NCI-H2029 treated with DMSO at 0.1 percent for 48 hours (cell line): ENCODE results near the gene BCAT1.
"Not testable (repeated sequence)": the region's sequence is repeated elsewhere in the genome, so short reads cannot be mapped to it uniquely, and the experiment has no call there.

Experiments
- DNase-seq: peaks from one replicate; lab custom pipeline; 2025; lab: John Stamatoyannopoulos, UW

Gene BCAT1

DNA sequence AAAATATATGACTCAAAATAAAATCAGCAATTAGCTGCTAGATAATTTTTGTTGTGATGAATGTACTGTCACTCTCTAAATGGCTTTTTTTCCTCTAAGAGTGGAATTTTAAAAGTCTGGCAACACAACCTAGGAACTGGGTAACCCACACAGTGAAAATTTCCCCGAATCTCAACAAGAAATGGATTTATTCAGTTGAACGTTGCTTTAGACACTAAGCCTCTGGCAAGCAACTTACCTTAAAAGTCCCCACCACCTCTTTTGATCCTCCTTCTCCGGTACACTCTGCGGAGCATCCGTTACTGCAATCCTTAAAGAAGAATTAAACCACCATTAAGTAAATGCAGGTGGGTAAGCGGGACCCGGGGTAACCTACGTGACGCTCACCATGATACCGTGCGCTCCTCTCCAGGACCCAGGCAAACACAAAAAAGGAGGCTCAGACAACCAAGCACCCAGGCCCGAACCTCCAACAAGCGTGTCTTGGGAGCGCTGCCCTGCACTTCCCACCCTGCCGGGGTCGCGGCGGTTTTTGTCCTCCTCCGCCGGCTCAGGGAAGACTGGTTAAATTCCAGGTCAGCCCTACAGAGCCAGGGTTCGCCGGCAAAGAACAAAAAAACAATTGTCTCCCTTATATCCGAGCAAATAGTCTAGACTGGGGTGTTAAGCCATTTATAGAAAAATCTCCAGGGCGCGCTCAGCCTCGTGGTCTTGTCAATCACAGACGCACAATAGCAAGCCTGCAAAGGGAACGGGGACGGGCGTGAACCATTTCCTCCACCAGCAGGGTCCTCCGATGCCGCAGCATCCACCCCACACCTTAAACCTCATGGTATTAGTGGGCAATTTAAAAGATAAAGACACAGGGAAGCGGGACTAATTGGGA, 47.1 kb downstream of the BCAT1 start:
- DNase-seq: no peak

DNA sequence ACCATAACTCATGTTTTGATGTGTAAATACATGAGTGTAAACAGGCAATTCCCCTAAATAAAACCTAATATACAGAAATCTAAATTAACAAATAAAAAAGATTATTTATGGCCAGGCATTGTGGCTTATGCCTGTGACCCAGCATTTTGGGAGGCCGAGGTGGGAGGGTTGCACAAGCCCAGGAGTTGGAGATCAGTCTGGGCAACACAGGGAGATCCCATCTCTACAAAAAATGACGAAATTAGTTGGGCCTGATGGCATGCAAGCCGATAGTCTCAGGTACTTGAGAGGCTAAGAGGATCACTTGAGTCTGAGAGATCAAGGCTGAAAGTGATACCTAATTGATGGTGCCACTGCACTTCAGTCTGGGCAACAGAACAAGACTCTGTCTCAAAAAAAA, 48.7 kb downstream of the BCAT1 start:
- DNase-seq: no peak

DNA sequence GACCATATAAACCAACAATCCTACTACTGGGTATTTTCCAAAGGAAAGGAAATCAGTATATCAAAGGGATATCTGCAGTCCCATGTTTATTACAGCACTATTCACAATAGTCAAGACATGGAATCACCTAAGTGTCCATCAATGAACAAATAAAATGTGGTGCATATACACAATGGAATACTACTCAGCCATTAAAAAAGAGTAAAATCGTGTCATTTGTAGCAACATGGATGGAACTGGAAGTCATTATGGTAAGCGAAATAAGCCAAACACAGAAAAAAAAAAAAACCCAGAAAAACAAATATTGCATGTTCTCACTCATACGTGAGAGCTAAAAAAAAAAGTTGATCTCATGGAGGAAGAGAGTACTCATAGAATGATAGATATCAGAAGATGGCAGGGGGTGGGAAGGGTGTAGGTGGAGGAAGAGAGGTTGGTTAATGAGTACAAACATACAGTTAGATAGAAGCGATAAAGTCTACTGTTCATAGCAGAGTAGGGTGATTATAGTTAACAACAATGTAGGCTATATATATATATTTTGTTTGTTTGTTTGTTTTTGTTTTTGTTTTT, 49.3 kb downstream of the BCAT1 start:
- DNase-seq: no peak

DNA sequence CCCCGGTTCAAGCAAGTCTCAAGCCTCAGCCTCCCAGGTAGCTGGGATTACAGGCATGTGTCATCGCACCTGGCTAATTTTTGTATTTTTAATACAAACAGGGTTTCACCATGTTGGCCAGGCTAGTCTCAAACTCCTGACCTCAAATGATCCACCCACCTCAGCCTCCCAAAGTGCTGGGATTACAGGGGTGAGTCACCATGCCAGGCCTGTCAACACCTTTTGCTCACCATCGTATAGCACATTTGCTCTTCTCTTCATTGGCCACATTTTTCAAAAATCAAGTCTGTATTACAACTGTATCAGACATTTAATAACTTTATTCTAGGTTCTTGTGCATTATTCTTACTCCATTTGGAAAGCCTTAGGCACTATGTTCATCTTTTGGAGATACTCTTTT, 50.3 kb downstream of the BCAT1 start:
- no peak for DNase-seq

DNA sequence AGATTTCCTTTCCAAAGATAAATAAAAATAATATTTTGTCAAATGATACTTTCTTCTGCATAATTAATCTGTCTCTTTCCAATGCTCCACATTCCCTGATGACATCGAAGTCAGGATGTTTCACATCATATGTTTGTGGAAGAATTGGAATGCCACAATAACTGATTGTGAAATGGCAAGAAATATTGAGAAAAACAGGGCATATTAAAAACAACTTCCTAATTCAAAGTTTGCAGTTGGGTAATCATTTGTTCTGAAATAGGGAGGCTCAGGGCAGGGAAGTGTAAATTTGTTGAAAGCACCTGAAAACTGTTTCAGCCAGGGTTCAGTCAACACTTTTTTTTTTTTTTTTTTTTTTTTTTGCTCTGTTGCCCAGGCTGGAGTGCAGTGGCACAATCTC, 50.7 kb downstream of the BCAT1 start:
- no peak for DNase-seq

DNA sequence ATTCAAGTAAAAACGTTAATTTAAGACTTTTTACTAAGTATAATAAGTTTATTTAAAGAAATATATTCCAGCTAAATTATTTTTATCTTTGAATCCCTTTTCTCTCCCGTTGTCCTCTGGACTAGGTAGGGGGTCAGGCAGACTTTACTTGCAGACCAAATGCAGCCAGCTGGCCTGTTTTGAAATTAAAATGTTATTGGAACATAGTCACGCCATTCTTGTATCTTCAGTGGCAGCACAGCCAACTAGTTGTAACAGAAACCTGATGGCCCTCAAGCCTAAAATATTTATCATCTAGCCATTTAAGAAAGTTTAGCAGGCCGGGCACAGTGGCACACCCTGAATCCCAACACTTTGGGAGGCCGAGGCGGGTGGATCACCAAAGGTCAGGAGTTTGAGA, 52.7 kb downstream of the BCAT1 start:
- no peak for DNase-seq

DNA sequence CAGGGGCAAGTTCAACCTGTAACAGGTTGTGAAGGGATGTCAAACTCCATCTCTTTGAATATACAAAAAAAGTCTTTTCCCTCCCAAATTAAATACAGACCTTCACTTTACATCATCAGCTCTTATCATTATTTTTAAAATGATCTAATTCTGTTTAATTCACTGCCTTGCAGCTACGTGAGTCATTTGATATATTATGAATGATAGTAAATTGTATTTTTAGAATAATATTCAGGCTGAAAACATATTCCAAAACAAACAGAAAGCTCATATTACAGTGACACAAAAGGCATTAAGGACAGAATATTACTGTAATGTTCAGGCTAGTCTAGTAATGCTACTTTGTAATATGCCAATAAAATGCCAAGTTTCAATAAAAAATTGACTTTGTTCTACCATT, 53.3 kb downstream of the BCAT1 start:
- no peak for DNase-seq

DNA sequence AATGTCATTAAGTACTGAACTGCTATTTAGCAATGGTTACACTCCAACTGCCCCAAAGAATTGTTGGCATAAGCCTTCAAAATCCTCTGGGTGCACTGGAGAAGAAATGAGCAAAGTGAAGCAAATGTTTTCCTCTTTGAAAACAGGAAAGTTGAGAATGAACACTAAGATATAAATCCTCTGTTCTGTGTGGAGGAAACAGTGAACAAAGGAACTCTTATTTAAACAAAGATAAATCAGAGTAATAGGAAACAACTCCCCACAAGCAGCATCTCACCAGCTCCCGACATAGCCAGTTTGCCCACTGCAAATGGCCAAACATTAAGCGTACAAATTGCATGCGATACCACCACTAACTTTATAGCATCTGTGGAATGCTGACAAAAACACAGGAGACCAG, 54.0 kb downstream of the BCAT1 start:
- no peak for DNase-seq

DNA sequence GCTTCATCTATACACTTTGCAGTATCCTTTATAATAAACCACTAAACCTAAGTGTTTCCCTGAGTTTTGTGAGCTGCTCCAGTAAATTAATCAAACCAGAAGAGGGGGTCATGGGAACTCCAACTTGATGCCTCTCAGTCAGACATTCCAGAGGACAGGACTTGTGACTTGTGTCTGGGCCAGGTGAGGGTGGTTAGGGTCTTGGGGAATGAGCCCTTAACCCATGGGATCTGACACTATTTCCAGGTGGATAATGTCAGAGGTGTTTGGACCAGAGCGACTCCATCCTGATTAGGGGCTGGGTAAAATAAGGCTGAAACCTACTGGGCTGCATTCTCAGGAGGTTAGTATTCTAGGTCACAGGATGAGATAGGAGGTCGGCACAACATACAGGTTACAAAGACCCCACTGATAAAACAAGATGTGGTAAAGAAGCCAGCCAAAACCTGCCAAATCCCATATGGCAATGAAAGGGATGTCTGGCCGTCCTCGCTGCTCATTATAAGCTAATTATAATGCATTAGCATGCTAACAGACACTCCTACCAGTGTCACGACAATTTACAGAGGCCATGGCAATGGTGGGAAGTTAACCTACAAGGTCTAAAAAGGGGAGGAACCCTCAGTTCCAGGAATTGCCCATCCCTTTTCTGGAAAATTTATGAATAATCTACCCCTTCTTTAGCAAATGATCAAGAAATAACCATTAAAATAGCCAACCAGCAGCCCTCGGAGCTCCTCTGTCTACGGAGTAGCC, 58.7 kb downstream of the BCAT1 start:
- no peak for DNase-seq

DNA sequence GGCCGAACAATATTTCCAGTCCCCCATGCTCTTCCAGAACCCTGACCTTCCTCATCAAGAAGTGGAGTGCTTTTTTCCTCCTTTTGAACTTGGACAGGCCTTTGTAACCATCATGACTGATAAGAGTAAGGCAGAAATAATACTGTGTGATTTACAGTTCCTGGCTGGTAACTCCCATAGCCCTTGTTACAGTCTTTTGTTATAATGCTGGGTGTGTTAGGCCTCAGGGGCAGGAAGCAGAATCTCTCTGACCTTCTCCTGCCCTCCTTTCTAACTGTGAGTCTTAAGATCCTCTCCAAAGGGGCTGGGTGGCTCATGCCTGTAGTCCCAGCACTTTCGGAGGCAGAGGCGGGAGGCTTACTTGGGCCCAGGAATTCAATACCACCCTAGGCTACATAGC, 59.5 kb downstream of the BCAT1 start:
- no peak for DNase-seq

DNA sequence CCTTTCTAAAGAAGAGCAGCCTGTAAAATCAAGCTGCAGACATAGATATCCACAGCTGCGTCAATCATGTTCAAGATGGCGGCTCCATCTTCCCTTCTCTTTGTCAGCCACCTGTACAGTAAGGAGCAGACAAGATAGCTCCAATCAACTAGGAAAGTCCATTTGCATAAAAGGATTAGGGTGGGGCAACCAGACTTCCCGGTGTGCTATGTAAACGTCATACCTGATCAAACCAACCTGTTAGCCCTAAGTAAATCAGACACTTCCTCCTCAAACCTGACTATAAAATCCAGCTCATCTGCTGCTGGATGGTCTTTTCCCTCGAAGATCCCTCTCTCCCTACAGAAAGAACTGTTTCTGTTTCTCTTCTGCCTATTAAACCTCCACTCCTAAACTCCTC, 60.1 kb downstream of the BCAT1 start:
- DNase-seq: no peak

DNA sequence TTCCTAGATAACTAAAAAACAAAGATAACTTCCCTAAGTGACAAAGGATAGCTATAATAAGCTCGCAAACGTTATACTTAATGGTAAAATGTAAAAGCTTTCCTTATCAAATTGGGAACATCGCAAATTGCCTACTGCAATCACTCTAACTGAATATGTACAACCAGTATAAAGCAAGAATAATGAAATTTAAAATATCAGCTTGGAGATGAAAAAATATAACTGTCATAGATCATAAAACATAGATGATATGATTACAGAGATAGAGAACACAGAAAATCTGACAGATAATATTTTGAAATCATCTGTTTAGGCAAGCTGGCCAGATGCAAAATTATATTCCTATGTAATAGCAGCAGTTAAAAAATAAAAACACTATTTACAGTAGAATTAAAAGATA, 64.0 kb downstream of the BCAT1 start:
- DNase-seq: no peak

DNA sequence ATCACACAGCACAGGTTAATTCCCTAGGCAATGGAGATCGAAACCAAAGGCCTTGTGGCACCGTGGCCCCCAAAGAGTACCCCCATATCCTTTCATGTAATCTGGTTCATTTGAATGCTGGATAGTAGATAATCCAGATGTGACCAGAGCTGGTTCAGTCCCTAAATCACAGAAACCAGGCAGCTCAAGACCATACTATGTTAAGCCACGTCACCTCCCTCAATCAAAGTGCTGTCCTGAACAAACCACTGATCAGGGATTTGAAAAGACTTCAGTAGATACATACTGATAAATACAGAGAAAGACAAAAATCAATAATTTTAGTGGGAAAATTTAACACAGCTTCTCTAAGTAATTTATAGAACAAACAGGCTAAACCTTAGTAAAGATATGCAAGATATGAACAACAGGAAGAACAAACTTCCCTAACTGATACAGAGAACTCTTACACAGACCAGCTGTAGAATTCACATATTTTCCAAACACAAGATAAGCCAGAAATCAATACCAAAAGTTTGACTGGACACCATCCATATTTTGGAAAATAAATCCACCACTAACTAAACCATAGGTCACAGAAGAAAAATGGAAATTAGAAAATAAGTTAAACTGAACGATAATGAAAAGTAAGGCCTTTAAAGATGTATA, 67.1 kb downstream of the BCAT1 start:
- DNase-seq: no peak

DNA sequence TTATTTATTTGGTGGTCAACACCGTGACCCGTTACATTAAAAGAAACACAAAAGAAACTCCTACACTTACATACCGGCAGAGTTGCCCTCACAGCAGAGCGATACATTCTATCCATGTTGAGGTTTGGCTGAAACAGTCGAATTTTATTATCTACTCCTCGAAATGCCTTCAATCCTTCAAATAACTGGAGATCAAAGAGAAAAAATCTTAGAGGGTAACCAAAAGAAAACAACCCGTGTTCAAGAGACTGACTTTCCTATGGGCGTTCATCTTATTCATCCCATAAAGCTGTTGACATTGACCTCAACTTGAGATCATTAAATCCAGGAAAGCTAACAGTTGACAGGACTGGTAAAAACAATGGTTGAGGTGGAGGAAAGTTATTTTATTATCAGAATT, 67.7 kb downstream of the BCAT1 start:
- no peak for DNase-seq

DNA sequence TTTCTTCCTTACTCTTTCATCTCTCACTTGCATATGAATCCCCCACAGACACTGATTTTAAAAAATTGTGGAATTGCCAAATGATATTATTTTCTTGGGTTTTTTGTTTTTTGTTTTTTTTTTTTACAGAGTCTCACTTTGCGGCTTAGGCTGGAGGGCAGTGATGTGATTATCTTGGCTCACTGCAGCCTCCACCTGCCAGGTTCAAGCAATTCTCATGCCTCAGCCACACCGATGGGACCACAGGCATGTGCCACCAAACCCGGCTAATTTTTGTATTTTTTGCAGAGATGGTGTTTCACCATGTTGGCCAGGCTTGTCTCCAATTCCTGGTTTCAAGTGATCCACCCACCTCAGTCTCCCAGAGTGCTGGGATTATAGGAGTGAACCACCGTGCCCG, 68.2 kb downstream of the BCAT1 start:
- DNase-seq: no peak

DNA sequence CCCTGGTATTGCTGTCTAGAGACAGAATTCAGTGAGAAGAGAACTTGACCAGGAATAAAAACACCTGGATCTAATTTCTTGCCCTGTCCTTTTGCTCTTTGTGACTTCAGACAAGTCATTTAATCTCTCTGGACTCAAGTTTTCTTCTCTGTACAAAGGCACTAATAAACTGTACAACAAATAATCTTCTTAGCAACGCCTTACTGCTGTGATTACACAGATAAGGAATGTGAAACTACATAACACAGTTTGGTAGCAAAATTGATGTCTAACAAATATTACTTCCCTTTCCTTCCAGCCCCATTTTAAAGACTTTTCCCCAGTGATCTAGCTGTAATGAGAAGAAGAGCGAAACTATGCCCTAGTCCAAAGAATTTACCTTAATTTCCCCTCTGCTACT, 69.3 kb downstream of the BCAT1 start:
- DNase-seq: no peak

DNA sequence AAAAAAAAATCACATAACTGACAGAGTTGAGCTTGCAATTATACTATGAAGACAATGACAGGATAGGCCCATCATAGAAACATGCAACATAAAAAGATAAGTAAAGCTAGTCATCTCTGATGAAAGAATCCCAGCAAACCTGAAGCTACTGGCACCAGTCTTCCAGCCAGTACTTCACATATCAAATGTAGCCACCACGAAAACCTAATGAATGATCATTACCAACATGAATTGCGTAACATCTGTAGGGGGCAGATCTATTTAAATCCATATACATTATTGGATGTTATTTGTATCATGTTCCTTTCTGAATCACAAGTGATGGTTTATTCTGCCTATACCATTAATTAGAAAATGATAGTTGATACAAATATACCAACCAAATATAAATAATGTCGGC, 73.9 kb downstream of the BCAT1 start:
- no peak for DNase-seq

DNA sequence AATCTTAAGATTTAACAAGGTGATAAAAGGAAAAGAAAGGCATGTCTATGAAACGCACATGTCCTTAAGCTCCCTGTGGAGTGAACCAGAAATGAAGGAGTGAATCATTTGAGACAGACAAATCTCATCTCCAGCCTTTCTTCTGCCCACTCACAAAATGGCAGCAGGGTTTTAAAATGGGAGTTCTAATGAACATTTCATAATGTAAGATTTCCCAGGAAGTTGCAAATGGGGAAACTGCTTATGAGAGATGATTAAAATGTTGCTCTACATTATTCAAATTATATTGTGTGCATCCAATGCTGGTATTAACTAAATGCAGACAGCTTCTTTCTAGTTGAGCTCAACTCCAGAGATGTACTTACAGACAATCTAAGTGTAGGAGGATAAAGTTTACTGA, 76.7 kb downstream of the BCAT1 start:
- DNase-seq: no peak

DNA sequence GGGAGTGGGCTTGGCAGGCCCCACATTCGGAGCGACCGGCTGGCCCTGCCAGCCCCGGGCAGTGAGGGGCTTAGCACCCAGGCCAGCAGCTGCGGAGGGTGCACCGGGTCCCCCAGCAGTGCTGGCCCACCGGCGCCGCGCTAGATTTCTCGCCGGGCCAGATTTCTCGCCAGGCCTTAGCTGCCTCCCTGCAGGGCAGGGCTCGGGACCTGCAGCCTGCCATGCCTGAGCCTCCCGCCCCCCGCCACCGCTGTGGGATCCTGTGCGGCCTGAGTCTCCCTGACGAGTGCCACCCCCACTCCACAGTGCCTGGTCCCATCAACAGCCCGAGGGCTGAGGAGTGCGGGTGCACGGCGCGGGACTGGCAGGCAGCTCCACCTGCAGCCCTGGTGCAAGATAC, 82.8 kb downstream of the BCAT1 start:
- DNase-seq: not testable (repeated sequence)

DNA sequence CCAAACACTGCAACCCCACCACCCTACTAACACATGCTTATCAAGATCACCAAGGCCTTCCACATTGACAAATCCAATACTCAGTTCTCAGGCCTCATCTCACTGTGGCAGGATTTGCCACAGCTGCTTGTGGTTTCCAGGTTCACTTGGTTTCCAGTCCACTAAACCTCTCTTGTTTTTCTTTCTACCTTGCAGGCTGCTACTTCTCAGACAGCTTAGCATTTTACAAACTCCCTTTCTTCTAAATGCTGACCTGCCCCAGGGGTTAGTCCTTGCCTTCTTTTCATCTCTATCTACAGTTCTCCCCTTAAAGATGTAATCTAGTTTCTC, 84.1 kb downstream of the BCAT1 start:
- DNase-seq: no peak

DNA sequence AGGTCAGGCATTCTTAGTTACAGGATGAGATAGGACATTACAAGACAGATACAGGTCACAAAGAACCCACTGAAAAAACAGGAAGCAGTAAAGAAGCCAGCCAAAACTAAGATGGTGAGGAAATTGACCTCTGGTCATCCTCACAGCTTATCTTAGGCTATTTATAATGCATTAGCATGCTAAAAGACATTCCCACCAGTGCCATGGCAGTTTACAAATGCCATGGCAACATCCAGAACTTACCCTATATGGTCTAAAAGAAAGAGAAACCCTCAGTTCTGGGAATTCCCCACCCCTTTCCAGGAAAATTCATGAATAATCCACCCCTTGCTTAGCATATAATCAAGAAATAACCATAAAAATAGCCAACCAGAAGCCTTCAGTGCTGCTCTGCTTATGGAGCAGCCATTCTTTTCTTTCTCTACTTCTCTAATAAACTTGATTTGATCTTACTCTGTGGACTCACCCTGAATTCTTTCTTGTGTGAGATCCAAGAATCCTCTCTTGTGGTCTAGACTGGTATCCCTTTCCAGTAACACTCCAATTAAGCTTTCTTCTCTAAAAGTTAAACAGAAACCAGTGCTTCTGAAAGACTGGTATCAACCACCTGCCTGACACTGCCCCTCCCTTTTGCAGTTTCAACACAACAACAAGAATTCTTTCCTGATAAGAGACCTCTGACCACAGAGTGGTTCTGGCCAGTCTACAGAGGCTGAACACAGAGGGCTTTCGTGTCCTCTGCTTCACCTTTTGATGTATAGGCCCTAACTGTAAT, 86.9 kb downstream of the BCAT1 start:
- DNase-seq: no peak

DNA sequence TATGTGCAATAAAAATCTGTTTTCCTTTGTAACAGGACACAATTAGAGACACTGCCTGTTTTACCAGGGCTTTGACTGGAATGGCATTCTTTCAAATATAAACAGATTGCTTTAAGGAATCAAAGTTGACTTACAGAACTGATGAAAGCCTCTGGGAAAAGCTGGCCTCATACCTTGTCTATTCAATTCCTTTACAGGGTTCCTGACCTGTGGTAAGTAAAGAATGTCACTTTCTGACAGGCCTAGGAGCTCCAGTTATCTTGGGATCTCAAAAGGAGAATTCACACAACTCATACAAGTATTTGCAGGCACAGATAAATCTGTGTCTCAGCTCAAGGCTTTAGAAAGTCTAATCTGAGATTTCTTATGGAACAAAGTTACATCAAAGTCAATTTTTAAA, 88.4 kb downstream of the BCAT1 start:
- DNase-seq: no peak
